ENCODE results near the gene LPIN1.

GRCh38 chr2:11777066-11777782, 30.8 kb downstream of the LPIN1 start:
- TF ChIP-seq POLR2A (IDR thresholded peaks at IDR 0.05; ENCODE audit: low read length) (no peak), CTCF (IDR thresholded peaks at IDR 0.05) (no peak), CHD2 (IDR thresholded peaks at IDR 0.05; ENCODE audit: low read length, partially characterized antibody) (no peak), MAX (IDR thresholded peaks at IDR 0.05) (no peak), RAD21 (conservative IDR thresholded peaks at IDR 0.05 in 1 of 2, IDR thresholded peaks at IDR 0.05 in 1 of 2) (no peak), NPAS2 (CRISPR knock-in tag; IDR thresholded peaks at IDR 0.05; ENCODE audit: borderline replicate concordance) (no peak)

Measured in A549 (cell line).